Measurements from ENCODE around the gene PAMR1. TPM values are rescaled to one million over a fixed set of nuclear protein-coding genes. Genes with fewer than 3 reads are reported as not detected.

PAMR1 gene
- total and polyA plus RNA-seq, 10 of the 15 experiments (the other 5 are each of a cell fraction or from before 2014, with no cell fraction given), result 0.04 TPM; not detected in 9

- Histone ChIP-seq H3K9me3 (replicated peaks; ENCODE audit: control insufficient read depth, insufficient read depth, low read length) (no peaks in the 10 kb centered on the region), H3K4me3 (no peak overlapping the region), H3K9ac (ENCODE audit: control insufficient read depth, insufficient read depth, low read length) (no peak overlapping the region), H3K79me2 (ENCODE audit: control insufficient read depth, insufficient read depth, low read length) (no peaks in the 10 kb centered on the region), H3K27me3 (replicated peaks in 1 of 2; ENCODE audit: control insufficient read depth in 2 of 2, insufficient read depth in 2 of 2, low read length in 1 of 2) (peaks cover 8 to 13% of the 10 kb centered on the region in 2 experiments), H3K36me3 (ENCODE audit: control insufficient read depth in 2 of 2, insufficient read depth in 2 of 2, low read length in 1 of 2) (no peaks in the 10 kb centered on the region), H2AFZ (ENCODE audit: control insufficient read depth, low read depth, low read length) (no peak overlapping the region), H3K4me1 (ENCODE audit: control insufficient read depth, insufficient read depth, low read length) (no peaks in the 10 kb centered on the region), H3K27ac (ENCODE audit: control insufficient read depth, insufficient read depth) (no peak overlapping the region), H3K4me2 (ENCODE audit: control insufficient read depth, insufficient read depth) (no peak overlapping the region), H4K20me1 (ENCODE audit: control insufficient read depth, insufficient read depth) (no peaks in the 10 kb centered on the region)
- ChIA-PET CTCF (interaction anchor here (1.1 kb wide), 1 partner anchor 15 kb away, joined by 3 read pairs; no protein-coding TSS in a partner anchor), POLR2A (no interaction called here), SMC1A (ENCODE audit: uncharacterized antibody, unreplicated experiment) (no interaction called here), RAD21 (ENCODE audit: unreplicated experiment) (no interaction called here)
- WGBS (ENCODE audit: insufficient coverage, insufficient replicate concordance, low lambda C conversion rate, missing lambda C conversion rate), result 38% methylated on average over 13 of the region's 13 CpGs
- DNase-seq (ENCODE audit: low read depth, low spot score) (no peak), FAIRE-seq (no peak), ATAC-seq (no peak)
- BruUV-seq (replicated peaks), result no TSS peak
- intact Hi-C loops (cut with micrococcal nuclease; ENCODE audit: unreplicated experiment) (no loop called here), in situ Hi-C loops (cut with MboI) (no loop called here)
- TF ChIP-seq KDM1A (IDR thresholded peaks at IDR 0.05; ENCODE audit: borderline replicate concordance) (no peak), SMAD5 (IDR thresholded peaks at IDR 0.05; ENCODE audit: low read depth) (no peak), GATAD2B (conservative IDR thresholded peaks at IDR 0.05; ENCODE audit: low read depth) (no peak), CBX3 (IDR thresholded peaks at IDR 0.05; ENCODE audit: borderline replicate concordance, low read depth) (no peak), SUPT20H (IDR thresholded peaks at IDR 0.05; ENCODE audit: borderline replicate concordance, control insufficient read depth, low read depth, low read length) (no peak), HDGF (IDR thresholded peaks at IDR 0.05) (no peak), PKNOX1 (IDR thresholded peaks at IDR 0.05) (no peak), TCF7 (IDR thresholded peaks at IDR 0.05; ENCODE audit: borderline replicate concordance) (no peak), SMAD1 (IDR thresholded peaks at IDR 0.05; ENCODE audit: low read depth, partially characterized antibody) (no peak), SIN3A (IDR thresholded peaks at IDR 0.05; ENCODE audit: low read depth, low read length) (no peak), ZBED1 (IDR thresholded peaks at IDR 0.05; ENCODE audit: borderline replicate concordance) (no peak), NR2C2 (IDR thresholded peaks at IDR 0.05; ENCODE audit: borderline replicate concordance, control insufficient read depth, insufficient read length, low read depth) (no peak), ZNF622 (IDR thresholded peaks at IDR 0.05) (no peak), IKZF2 (IDR thresholded peaks at IDR 0.05) (no peak), MAX (IDR thresholded peaks at IDR 0.05; ENCODE audit: low read depth, low read length) (no peak), NFYB (IDR thresholded peaks at IDR 0.05; ENCODE audit: insufficient read depth, low read depth, low read length) (no peak), NFIC (IDR thresholded peaks at IDR 0.05; ENCODE audit: low read depth, low read length) (no peak)
Observed at GRCh38 chr11:35470616-35471015, 54.8 kb downstream of the PAMR1 start.
